PC-3 (cell line): ENCODE data around the gene DCLK1. TPM values are rescaled to one million over a fixed set of nuclear protein-coding genes. Genes with fewer than 3 reads are reported as not detected.

Experiments used
- ATAC-seq: fragments of 200-7000 bp; cut with Tn5 transposase; 2 replicates; pipeline ENCODE4 v1.9.1; 2020; ENCODE audit warnings: mild to moderate bottlenecking, moderate library complexity
- BruUV-seq: library from RNA; stranded (reverse); fragments of 400-500 nt; replicated peaks from 2 replicates; lab custom pipeline; 2021; lab: Mats Ljungman, UMichigan
- CTCF ChIA-PET: fragments of 300-600 bp; sonication (Branson Sonifier 250); formaldehyde crosslinking; loops from one replicate; lab custom pipeline; 2022; ENCODE audit warnings: antibody characterized with exemption; lab: Charles Lee
- POLR2A ChIA-PET: fragments of 300-600 bp; sonication (Branson Sonifier 250); formaldehyde crosslinking; loops from one replicate; lab custom pipeline; 2022; ENCODE audit warnings: antibody characterized with exemption; ENCODE audit not compliant: unreplicated experiment; lab: Charles Lee
- DNase-seq: peaks from one replicate; pipeline ENCODE4 v3.0.0-alpha.2; 2015
- H2AFZ ChIP-seq: fragments of 300-600 bp; sonication (generic); 2 replicates; pipeline ENCODE4 v1.6.0; 2016; ENCODE audit warnings: antibody characterized with exemption, low read length
- H3F3A ChIP-seq: fragments of 300-600 bp; sonication (generic); one replicate; pipeline ENCODE4 v1.6.0; 2017; ENCODE audit warnings: antibody characterized with exemption, low read length, control low read depth, mild to moderate bottlenecking; ENCODE audit not compliant: unreplicated experiment
- H3K27ac ChIP-seq: fragments of 300-600 bp; sonication (generic); 2 replicates; pipeline ENCODE4 v1.5.1; 2016; ENCODE audit warnings: mild to moderate bottlenecking, low read length
- H3K27me3 ChIP-seq: fragments of 300-600 bp; sonication (generic); 2 replicates; pipeline ENCODE4 v1.6.1; 2016; ENCODE audit warnings: low read length, mixed read lengths
- H3K36me3 ChIP-seq: fragments of 300-600 bp; sonication (generic); 2 replicates; pipeline ENCODE4 v1.6.1; 2016; ENCODE audit warnings: low read depth, mixed run types, low read length, mixed read lengths
- H3K4me1 ChIP-seq: fragments of 300-600 bp; sonication (generic); 2 replicates; pipeline ENCODE4 v1.5.1; 2016; ENCODE audit warnings: low read length; ENCODE audit not compliant: insufficient read depth
- H3K4me2 ChIP-seq: fragments of 300-600 bp; sonication (generic); 2 replicates; pipeline ENCODE4 v1.6.0; 2016; ENCODE audit warnings: low read length
- H3K4me3 ChIP-seq: fragments of 300-600 bp; sonication (generic); 2 replicates; pipeline ENCODE4 v1.5.1; 2016; ENCODE audit warnings: mild to moderate bottlenecking, low read length, mixed read lengths
- H3K79me2 ChIP-seq: fragments of 300-600 bp; sonication (generic); 2 replicates; pipeline ENCODE4 v1.6.1; 2017; ENCODE audit warnings: low read length, mixed read lengths
- H3K9ac ChIP-seq: fragments of 300-600 bp; sonication (generic); 2 replicates; pipeline ENCODE4 v1.6.0; 2016; ENCODE audit warnings: mild to moderate bottlenecking, low read length
- H3K9me2 ChIP-seq: fragments of 300-600 bp; sonication (generic); replicated peaks from 2 replicates; pipeline ENCODE4 v1.6.1; 2016; ENCODE audit warnings: mixed run types, low read length, mixed read lengths
- H3K9me3 ChIP-seq: fragments of 300-600 bp; sonication (generic); 2 replicates; pipeline ENCODE4 v1.6.1; 2016; ENCODE audit warnings: low read length, mixed read lengths
- H4K20me1 ChIP-seq: fragments of 300-600 bp; sonication (generic); 2 replicates; pipeline ENCODE4 v1.6.1; 2016; ENCODE audit warnings: low read length, mixed read lengths
- CTCF ChIP-seq: fragments of 300-600 bp; sonication (generic); conservative IDR thresholded peaks from 2 replicates; pipeline ENCODE4 v1.5.1; 2017; ENCODE audit warnings: antibody characterized with exemption, low read depth, mild to moderate bottlenecking, low read length
- EZH2 ChIP-seq: fragments of 300-600 bp; sonication (generic); IDR thresholded peaks from one replicate; pipeline ENCODE4 v1.6.1; 2017; ENCODE audit warnings: antibody characterized with exemption, mild to moderate bottlenecking, low read length; ENCODE audit not compliant: unreplicated experiment
- EZH2phosphoT487 ChIP-seq: fragments of 300-600 bp; sonication (generic); IDR thresholded peaks from 2 replicates; pipeline ENCODE4 v1.6.1; 2018; ENCODE audit warnings: mild to moderate bottlenecking, antibody characterized with exemption, low read length, borderline replicate concordance
- intact Hi-C: fragments of 100-400 bp; cut with micrococcal nuclease; formaldehyde crosslinking; loops from 2 replicates; pipeline ENCODE4 v1.9.0; 2023
- total RNA-seq: library from RNA; depleted of rRNA; stranded (reverse); fragments of >200 nt; gene quantifications from 2 replicates; pipeline ENCODE4 v1.2.3, GENCODE V29; 2014

DCLK1 gene
- total RNA-seq, 1 experiment from 2014 or later, result not detected

- no peak overlapping the region for H3K4me3 ChIP-seq
- CTCF ChIA-PET, result no interaction called here
- H3K27ac ChIP-seq, result no peak overlapping the region
- no peaks in the 10 kb centered on the region for H3K9me3 ChIP-seq
- no peak for TF ChIP-seq CTCF
- TF ChIP-seq EZH2phosphoT487, result no peak
- no peak for TF ChIP-seq EZH2
- no peaks in the 10 kb centered on the region for H3F3A ChIP-seq
- H3K36me3 ChIP-seq, result no peaks in the 10 kb centered on the region
- no TSS peak for BruUV-seq
- H4K20me1 ChIP-seq, result no peaks in the 10 kb centered on the region
- peaks cover 12% of the 10 kb centered on the region; the same call in 1 of the 2 replicates for H3K4me1 ChIP-seq
- no peak overlapping the region for H2AFZ ChIP-seq
- DNase-seq (no peak), ATAC-seq (no peak)
- no peak overlapping the region for H3K9ac ChIP-seq
- H3K9me2 ChIP-seq, result 0 out of 2 replicates have a peak, but pooled peaks cover 3% of the 10 kb centered on the region
- H3K79me2 ChIP-seq, result no peaks in the 10 kb centered on the region
- H3K4me2 ChIP-seq, result no peak overlapping the region
- POLR2A ChIA-PET, result no interaction called here
- intact Hi-C loops, result loop anchor here (2.0 kb wide), 3 partner anchors 63 to 165 kb away; no protein-coding TSS in a partner anchor
- no peaks in the 10 kb centered on the region for H3K27me3 ChIP-seq
These were observed 175.1 kb downstream of the DCLK1 start for GRCh38 chr13:35956074-35956473.

GRCh38 chr13:35954207-35954560 is 177.0 kb downstream of the DCLK1 start:
- Histone ChIP-seq H3K36me3 (no peaks in the 10 kb centered on the region), H2AFZ (no peak overlapping the region), H3K4me1 (peaks cover 12% of the 10 kb centered on the region; the same call in 1 of the 2 replicates), H3K9me3 (no peaks in the 10 kb centered on the region), H3K9ac (no peak overlapping the region), H3K9me2 (0 out of 2 replicates have a peak, but pooled peaks cover 3% of the 10 kb centered on the region), H3K4me2 (no peak overlapping the region), H3K79me2 (no peaks in the 10 kb centered on the region), H4K20me1 (no peaks in the 10 kb centered on the region), H3F3A (no peaks in the 10 kb centered on the region), H3K27me3 (no peaks in the 10 kb centered on the region), H3K27ac (no peak overlapping the region), H3K4me3 (no peak overlapping the region)
- intact Hi-C loops, result no loop called here
- no peak for ATAC-seq
- TF ChIP-seq EZH2, result no peak
- TF ChIP-seq CTCF, result no peak
- TF ChIP-seq EZH2phosphoT487, result no peak
- no peak for DNase-seq
- CTCF ChIA-PET, result interaction anchor here (0.6 to 1.1 kb wide), 4 partner anchors 54 to 380 kb away, joined by 3 to 5 read pairs (median 4); no protein-coding TSS in a partner anchor
- no TSS peak for BruUV-seq
- POLR2A ChIA-PET, result no interaction called here

- peak; percentile 83 for ATAC-seq
These were observed 177.5 kb downstream of the DCLK1 start for GRCh38 chr13:35953537-35954206.

More at GRCh38 chr13:35953537-35954206, 177.5 kb downstream of the DCLK1 start:
- intact Hi-C loops, result no loop called here
- CTCF ChIA-PET, result interaction anchor here (0.6 to 1.1 kb wide), 4 partner anchors 53 to 446 kb away, joined by 3 to 5 read pairs (median 4); no protein-coding TSS in a partner anchor
- Histone ChIP-seq H3K27ac (no peak overlapping the region), H3K4me3 (0 out of 2 replicates have a peak overlapping the region, but pooled peaks have one; percentile 47), H3F3A (no peaks in the 10 kb centered on the region), H3K4me2 (peak overlapping the region; percentile 66), H3K9me3 (no peaks in the 10 kb centered on the region), H3K4me1 (peaks cover 12% of the 10 kb centered on the region; the same call in 1 of the 2 replicates), H3K79me2 (no peaks in the 10 kb centered on the region), H3K27me3 (no peaks in the 10 kb centered on the region), H3K9ac (no peak overlapping the region), H3K36me3 (no peaks in the 10 kb centered on the region), H2AFZ (no peak overlapping the region), H3K9me2 (0 out of 2 replicates have a peak, but pooled peaks cover 3% of the 10 kb centered on the region), H4K20me1 (no peaks in the 10 kb centered on the region)
- POLR2A ChIA-PET, result interaction anchor here (0.6 kb wide), 1 partner anchor 61 kb away, joined by 3 read pairs; no protein-coding TSS in a partner anchor
- peak; percentile 76 for DNase-seq
- no TSS peak for BruUV-seq
- TF ChIP-seq EZH2 (no peak), EZH2phosphoT487 (no peak), CTCF (peak; percentile 80)
